Right forelimb (tissue), 1 donor: ENCODE measurements around the gene UBL7.
"Not testable (repeated sequence)": the region's sequence is repeated elsewhere in the genome, so short reads cannot be mapped to it uniquely, and the experiment has no call there.

Experiments used
- DNase-seq: peaks from one replicate; pipeline ENCODE4 v3.0.0-alpha.2; 2018

UBL7 gene

GRCh38 chr15:74463634-74464033, 2.7 kb upstream of the UBL7 start:
- no peak for DNase-seq

GRCh38 chr15:74461847-74462511, 1.0 kb upstream of the UBL7 start:
- no peak for DNase-seq

- no peak for DNase-seq
Measured at GRCh38 chr15:74460298-74460697, 662 bp downstream of the UBL7 start.

- DNase-seq = not testable (repeated sequence)
Measured at GRCh38 chr15:74459798-74460197, 1.2 kb downstream of the UBL7 start.

GRCh38 chr15:74458473-74458872, 2.5 kb downstream of the UBL7 start:
- DNase-seq = no peak

- not testable (repeated sequence) for DNase-seq
Measured at GRCh38 chr15:74457036-74457435, 3.9 kb downstream of the UBL7 start.

GRCh38 chr15:74454764-74455500, 6.0 kb downstream of the UBL7 start:
- no peak for DNase-seq

GRCh38 chr15:74453925-74454763, 6.8 kb downstream of the UBL7 start:
- no peak for DNase-seq

GRCh38 chr15:74451861-74452835, 8.8 kb downstream of the UBL7 start:
- DNase-seq = no peak

GRCh38 chr15:74451322-74451721, 9.6 kb downstream of the UBL7 start:
- no peak for DNase-seq

- DNase-seq = no peak
Measured at GRCh38 chr15:74449643-74450205, 11.2 kb downstream of the UBL7 start.

GRCh38 chr15:74449095-74449494, 11.9 kb downstream of the UBL7 start:
- peak; percentile 13 for DNase-seq

- peak; percentile 13 for DNase-seq
Measured at GRCh38 chr15:74445816-74446763, 14.9 kb downstream of the UBL7 start.

- peak; percentile 17 for DNase-seq
Measured at GRCh38 chr15:74444106-74445062, 16.6 kb downstream of the UBL7 start.

GRCh38 chr15:74443100-74443909, 17.7 kb downstream of the UBL7 start:
- DNase-seq = peak; percentile 38

- peak; percentile 24 for DNase-seq
Measured at GRCh38 chr15:74442604-74443003, 18.4 kb downstream of the UBL7 start.

- no peak for DNase-seq
Measured at GRCh38 chr15:74442063-74442462, 18.9 kb downstream of the UBL7 start.

- no peak for DNase-seq
Measured at GRCh38 chr15:74441248-74441941, 19.6 kb downstream of the UBL7 start.
